ENCODE results near the gene FAM114A1. TPM values are rescaled to one million over a fixed set of nuclear protein-coding genes. Genes with fewer than 3 reads are reported as not detected.

Gene FAM114A1
- total RNA-seq, 3 donors from 2014 or later (not counting 1 experiment from before 2014, with no cell fraction given) = 0.31 to 0.70 TPM; not detected in 1

DNA sequence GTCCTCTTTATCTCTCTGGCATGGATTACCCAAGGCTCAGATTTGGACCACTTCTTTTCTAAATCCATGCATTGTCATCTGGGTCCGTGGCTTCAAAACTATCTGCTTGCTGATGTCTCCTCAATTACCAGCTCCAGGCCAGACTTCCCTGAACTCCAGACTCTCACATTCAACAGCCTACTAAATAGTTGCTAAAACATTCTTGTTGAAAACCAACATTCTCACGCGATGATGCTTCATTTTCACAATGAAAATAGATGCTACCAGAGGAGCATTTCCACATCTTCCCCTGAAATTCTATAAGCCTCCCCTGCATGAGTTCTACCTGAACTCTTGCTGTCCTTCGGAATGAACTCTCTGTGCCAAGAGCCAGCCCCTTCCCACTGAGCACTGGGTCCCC, 5.8 kb upstream of the FAM114A1 start:
- no peak overlapping the region for H3K4me3 Mint-ChIP-seq
- H3K27me3 Mint-ChIP-seq (ENCODE audit: low read depth in 2 of 2) = peaks cover 25 to 27% of the 10 kb centered on the region in 2 donors
- DNase-seq (no peak), ATAC-seq (no peak)
- H3K36me3 ChIP-seq (ENCODE audit: control insufficient read depth, insufficient read depth, low read length) = no peaks in the 10 kb centered on the region
- intact Hi-C loops (cut with micrococcal nuclease) = loop anchor here (1.0 to 5.0 kb wide), 2 partner anchors 102 to 799 kb away; no protein-coding TSS in a partner anchor
- H3K4me3 ChIP-seq (ENCODE audit: low read length) = no peak overlapping the region
- H3K27ac Mint-ChIP-seq = no peak overlapping the region
- peaks cover 6% of the 10 kb centered on the region for H3K4me1 ChIP-seq (ENCODE audit: control insufficient read depth, insufficient read depth, low read length)
- H3K27ac ChIP-seq (ENCODE audit: low read length) = no peak overlapping the region
- no peaks in the 10 kb centered on the region for H3K36me3 Mint-ChIP-seq
- no peaks in the 10 kb centered on the region for H3K9me3 ChIP-seq (ENCODE audit: control insufficient read depth, insufficient read depth, low read length)
- 91% methylated on average over 4 of the region's 4 CpGs for WGBS (ENCODE audit: insufficient coverage)
- no peaks in the 10 kb centered on the region for H3K9me3 Mint-ChIP-seq
- H3K27me3 ChIP-seq (ENCODE audit: control insufficient read depth, insufficient read depth, low read length) = no peaks in the 10 kb centered on the region
- no peaks in the 10 kb centered on the region for H3K4me1 Mint-ChIP-seq
- TF ChIP-seq, protein P1, sequence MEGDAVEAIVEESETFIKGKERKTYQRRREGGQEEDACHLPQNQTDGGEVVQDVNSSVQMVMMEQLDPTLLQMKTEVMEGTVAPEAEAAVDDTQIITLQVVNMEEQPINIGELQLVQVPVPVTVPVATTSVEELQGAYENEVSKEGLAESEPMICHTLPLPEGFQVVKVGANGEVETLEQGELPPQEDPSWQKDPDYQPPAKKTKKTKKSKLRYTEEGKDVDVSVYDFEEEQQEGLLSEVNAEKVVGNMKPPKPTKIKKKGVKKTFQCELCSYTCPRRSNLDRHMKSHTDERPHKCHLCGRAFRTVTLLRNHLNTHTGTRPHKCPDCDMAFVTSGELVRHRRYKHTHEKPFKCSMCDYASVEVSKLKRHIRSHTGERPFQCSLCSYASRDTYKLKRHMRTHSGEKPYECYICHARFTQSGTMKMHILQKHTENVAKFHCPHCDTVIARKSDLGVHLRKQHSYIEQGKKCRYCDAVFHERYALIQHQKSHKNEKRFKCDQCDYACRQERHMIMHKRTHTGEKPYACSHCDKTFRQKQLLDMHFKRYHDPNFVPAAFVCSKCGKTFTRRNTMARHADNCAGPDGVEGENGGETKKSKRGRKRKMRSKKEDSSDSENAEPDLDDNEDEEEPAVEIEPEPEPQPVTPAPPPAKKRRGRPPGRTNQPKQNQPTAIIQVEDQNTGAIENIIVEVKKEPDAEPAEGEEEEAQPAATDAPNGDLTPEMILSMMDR (IDR thresholded peaks at IDR 0.05) = no peak

- Mint-ChIP-seq H3K36me3 (no peaks in the 10 kb centered on the region), H3K27me3 (ENCODE audit: low read depth in 2 of 2) (peaks cover 27 to 38% of the 10 kb centered on the region in 2 donors), H3K9me3 (no peaks in the 10 kb centered on the region), H3K4me3 (no peak overlapping the region), H3K4me1 (peaks cover 0 to 10% of the 10 kb centered on the region in 2 donors), H3K27ac (no peak overlapping the region)
- Histone ChIP-seq H3K27me3 (ENCODE audit: control insufficient read depth, insufficient read depth, low read length) (no peaks in the 10 kb centered on the region), H3K4me1 (ENCODE audit: control insufficient read depth, insufficient read depth, low read length) (peaks cover 6% of the 10 kb centered on the region), H3K27ac (ENCODE audit: low read length) (no peak overlapping the region), H3K9me3 (ENCODE audit: control insufficient read depth, insufficient read depth, low read length) (no peaks in the 10 kb centered on the region), H3K36me3 (ENCODE audit: control insufficient read depth, insufficient read depth, low read length) (no peaks in the 10 kb centered on the region), H3K4me3 (ENCODE audit: low read length) (no peak overlapping the region)
- WGBS (ENCODE audit: insufficient coverage) = 73% methylated on average over 5 of the region's 6 CpGs
- intact Hi-C loops (cut with micrococcal nuclease) = no loop called here
- no peak for ATAC-seq
- no peak for DNase-seq
- TF ChIP-seq, protein P1 (IDR thresholded peaks at IDR 0.05) = no peak
Observed at GRCh38 chr4:38865445-38865844, 2.2 kb upstream of the FAM114A1 start.

DNA sequence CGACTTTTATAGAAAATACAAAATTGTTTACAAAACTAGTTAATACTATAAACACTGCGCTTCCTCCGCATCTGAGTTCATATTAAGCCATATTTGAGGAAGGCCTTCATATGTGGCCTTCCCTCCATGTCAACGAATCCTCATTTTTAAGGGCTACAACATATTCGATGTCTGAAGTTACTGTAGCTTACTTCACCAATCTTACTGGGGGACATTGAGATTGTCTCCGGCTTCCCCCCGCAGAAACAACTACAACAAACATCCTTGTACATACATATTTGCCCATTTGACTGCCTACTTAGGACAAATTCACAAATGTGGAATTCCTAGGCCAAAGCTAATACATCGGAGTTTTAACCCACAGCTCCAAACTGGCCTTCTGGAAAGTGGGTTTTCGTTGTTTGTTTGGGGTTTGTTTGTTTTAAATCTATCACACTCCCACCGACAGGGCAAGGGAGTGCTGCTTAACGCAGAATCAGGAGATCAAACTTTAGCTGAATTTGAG, 581 bp upstream of the FAM114A1 start:
- no peaks in the 10 kb centered on the region for H3K27me3 ChIP-seq (ENCODE audit: control insufficient read depth, insufficient read depth, low read length)
- H3K9me3 Mint-ChIP-seq = no peaks in the 10 kb centered on the region
- peak in 1 of 3 donors; percentile 6 for ATAC-seq
- WGBS (ENCODE audit: insufficient coverage) = 80% methylated on average over 8 of the region's 11 CpGs
- peaks cover 15 to 28% of the 10 kb centered on the region in 2 donors for H3K27me3 Mint-ChIP-seq (ENCODE audit: low read depth in 2 of 2)
- no peak overlapping the region for H3K27ac Mint-ChIP-seq
- H3K36me3 ChIP-seq (ENCODE audit: control insufficient read depth, insufficient read depth, low read length) = no peaks in the 10 kb centered on the region
- peaks cover 0 to 10% of the 10 kb centered on the region in 2 donors for H3K4me1 Mint-ChIP-seq
- H3K9me3 ChIP-seq (ENCODE audit: control insufficient read depth, insufficient read depth, low read length) = no peaks in the 10 kb centered on the region
- peaks cover 6% of the 10 kb centered on the region for H3K4me1 ChIP-seq (ENCODE audit: control insufficient read depth, insufficient read depth, low read length)
- intact Hi-C loops (cut with micrococcal nuclease) = no loop called here
- H3K4me3 ChIP-seq (ENCODE audit: low read length) = peak overlapping the region; percentile 5
- no peak overlapping the region for H3K27ac ChIP-seq (ENCODE audit: low read length)
- DNase-seq = no peak
- H3K36me3 Mint-ChIP-seq = no peaks in the 10 kb centered on the region
- TF ChIP-seq, protein P1 (IDR thresholded peaks at IDR 0.05) = no peak
- peak overlapping the region; percentile 77 for H3K4me3 Mint-ChIP-seq

Data from natural killer cell (primary cell).